HG02623 (cell line): ENCODE results near the gene COX4I2.
A peak's percentile ranks its signal among the peaks of the same experiment; 100 is the strongest.
"Not testable (repeated sequence)": the region's sequence is repeated elsewhere in the genome, so short reads cannot be mapped to it uniquely, and the experiment has no call there.

Experiments used
- ATAC-seq: cut with Tn5 transposase; IDR thresholded peaks from one replicate; pipeline ENCODE4 v1.9.1; 2021; ENCODE audit warnings: moderate library complexity; ENCODE audit not compliant: unreplicated experiment

Gene COX4I2

GRCh38 chr20:31652917-31653396 lies 15.2 kb downstream of the COX4I2 start:
- no peak for ATAC-seq

GRCh38 chr20:31653561-31653960 lies 15.8 kb downstream of the COX4I2 start:
- no peak for ATAC-seq

- ATAC-seq, result no peak
Observed at GRCh38 chr20:31654534-31654933, 16.8 kb downstream of the COX4I2 start.

GRCh38 chr20:31661625-31662371 lies 24.1 kb downstream of the COX4I2 start:
- peak; percentile 54 for ATAC-seq

- ATAC-seq, result no peak
Observed at GRCh38 chr20:31662372-31662854, 24.7 kb downstream of the COX4I2 start.

GRCh38 chr20:31663524-31663837 lies 25.8 kb downstream of the COX4I2 start:
- no peak for ATAC-seq

GRCh38 chr20:31663838-31664695 lies 26.4 kb downstream of the COX4I2 start:
- ATAC-seq, result no peak

- no peak for ATAC-seq
Observed at GRCh38 chr20:31664696-31665354, 27.1 kb downstream of the COX4I2 start.

GRCh38 chr20:31665753-31666152 lies 28.0 kb downstream of the COX4I2 start:
- no peak for ATAC-seq

GRCh38 chr20:31666258-31667042 lies 28.7 kb downstream of the COX4I2 start:
- ATAC-seq, result no peak

GRCh38 chr20:31667315-31668285 lies 29.9 kb downstream of the COX4I2 start:
- no peak for ATAC-seq

GRCh38 chr20:31668944-31669343 lies 31.2 kb downstream of the COX4I2 start:
- not testable (repeated sequence) for ATAC-seq

GRCh38 chr20:31669876-31670275 lies 32.2 kb downstream of the COX4I2 start:
- no peak for ATAC-seq

GRCh38 chr20:31670371-31671228 lies 32.9 kb downstream of the COX4I2 start:
- no peak for ATAC-seq

- no peak for ATAC-seq
Observed at GRCh38 chr20:31671324-31671723, 33.6 kb downstream of the COX4I2 start.

GRCh38 chr20:31673435-31673834 lies 35.7 kb downstream of the COX4I2 start:
- ATAC-seq, result no peak

- no peak for ATAC-seq
Observed at GRCh38 chr20:31673943-31674463, 36.3 kb downstream of the COX4I2 start.
